Measurements from ENCODE around the gene AK5.
"Not testable (repeated sequence)": the region's sequence is repeated elsewhere in the genome, so short reads cannot be mapped to it uniquely, and the experiment has no call there.

Gene AK5

GRCh38 chr1:77408933-77409332 is 127.1 kb downstream of the AK5 start:
- not testable (repeated sequence) for ATAC-seq
- TF ChIP-seq ZNF8 (CRISPR knock-in tag; IDR thresholded peaks at IDR 0.05): peak; percentile 81

DNA sequence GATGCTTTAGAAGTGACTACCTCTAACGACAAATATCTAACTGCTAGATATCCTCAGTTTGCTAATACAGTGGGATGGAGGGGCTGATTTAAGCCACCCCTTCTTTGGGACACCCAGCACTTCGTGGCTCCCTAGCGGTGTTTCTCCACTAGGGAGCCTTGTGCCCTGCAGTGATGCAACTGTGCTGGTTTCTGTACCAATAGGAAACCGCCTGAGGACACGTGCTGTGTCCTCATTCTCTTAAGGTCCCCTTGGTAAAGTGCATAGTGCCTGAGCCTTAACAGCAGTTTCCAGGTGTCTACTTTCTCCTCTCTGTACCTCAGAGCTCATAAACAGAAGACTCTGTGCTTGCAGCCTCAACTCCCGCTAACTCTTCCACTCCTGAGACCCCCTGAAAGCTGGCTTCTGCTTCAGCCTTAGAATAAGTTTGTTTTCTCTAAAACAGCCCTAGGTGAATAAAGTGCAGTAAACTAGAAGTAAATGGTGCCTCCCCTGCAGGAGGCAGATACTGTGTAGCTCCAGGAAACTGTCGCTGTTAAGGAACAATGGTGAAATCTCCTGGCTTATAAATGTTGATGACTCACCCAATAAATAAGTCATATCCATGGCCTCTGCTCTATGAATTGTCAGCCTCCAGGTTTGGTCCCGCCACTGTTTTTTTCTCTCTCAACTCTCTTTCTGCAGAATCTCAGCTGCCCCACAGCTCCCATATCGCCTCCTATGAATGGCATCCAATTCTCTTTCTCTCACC is 130.4 kb downstream of the AK5 start:
- peak; percentile 72 for ATAC-seq

GRCh38 chr1:77412820-77413530 is 131.2 kb downstream of the AK5 start:
- no peak; the same call in 2 of the 3 replicates for ATAC-seq
- TF ChIP-seq CSRNP3 (CRISPR knock-in tag; IDR thresholded peaks at IDR 0.05): no peak
- no peak for TF ChIP-seq ZFP3 (CRISPR knock-in tag; IDR thresholded peaks at IDR 0.05)
- TF ChIP-seq ZNF8 (CRISPR knock-in tag; IDR thresholded peaks at IDR 0.05): no peak
- TF ChIP-seq ZC3H10 (CRISPR knock-in tag; IDR thresholded peaks at IDR 0.05): no peak
- TF ChIP-seq ESRRG (CRISPR knock-in tag; IDR thresholded peaks at IDR 0.05): no peak
- TF ChIP-seq PPARA (CRISPR knock-in tag; IDR thresholded peaks at IDR 0.05; ENCODE audit: borderline replicate concordance): no peak
- no peak for TF ChIP-seq SNAI2 (CRISPR knock-in tag; IDR thresholded peaks at IDR 0.05)
- no peak for TF ChIP-seq RARB (CRISPR knock-in tag; IDR thresholded peaks at IDR 0.05)
- TF ChIP-seq OSR1 (CRISPR knock-in tag; IDR thresholded peaks at IDR 0.05): no peak
- TF ChIP-seq CSDC2 (CRISPR knock-in tag; IDR thresholded peaks at IDR 0.05): no peak
- TF ChIP-seq TCF4 (CRISPR knock-in tag; IDR thresholded peaks at IDR 0.05; ENCODE audit: borderline replicate concordance): no peak

More for the DNA sequence above, 130.4 kb downstream of the AK5 start:
- TF ChIP-seq GLIS3 (CRISPR knock-in tag; IDR thresholded peaks at IDR 0.05) (no peak), CSDC2 (CRISPR knock-in tag; IDR thresholded peaks at IDR 0.05) (no peak), TOX (CRISPR knock-in tag; IDR thresholded peaks at IDR 0.05; ENCODE audit: borderline replicate concordance) (no peak), TCF4 (CRISPR knock-in tag; IDR thresholded peaks at IDR 0.05; ENCODE audit: borderline replicate concordance) (no peak), ZNF8 (CRISPR knock-in tag; IDR thresholded peaks at IDR 0.05) (no peak), ZNF70 (CRISPR knock-in tag; IDR thresholded peaks at IDR 0.05) (no peak), ARNTL (CRISPR knock-in tag; IDR thresholded peaks at IDR 0.05; ENCODE audit: borderline replicate concordance, low read depth) (no peak), BACH2 (CRISPR knock-in tag; IDR thresholded peaks at IDR 0.05; ENCODE audit: borderline replicate concordance) (no peak), RARB (CRISPR knock-in tag; IDR thresholded peaks at IDR 0.05) (no peak), CSRNP3 (CRISPR knock-in tag; IDR thresholded peaks at IDR 0.05) (no peak), OSR1 (CRISPR knock-in tag; IDR thresholded peaks at IDR 0.05) (no peak), ZC3H10 (CRISPR knock-in tag; IDR thresholded peaks at IDR 0.05) (no peak), ZFP30 (CRISPR knock-in tag; IDR thresholded peaks at IDR 0.05) (no peak)
- TF ChIP-seq, protein P1, sequence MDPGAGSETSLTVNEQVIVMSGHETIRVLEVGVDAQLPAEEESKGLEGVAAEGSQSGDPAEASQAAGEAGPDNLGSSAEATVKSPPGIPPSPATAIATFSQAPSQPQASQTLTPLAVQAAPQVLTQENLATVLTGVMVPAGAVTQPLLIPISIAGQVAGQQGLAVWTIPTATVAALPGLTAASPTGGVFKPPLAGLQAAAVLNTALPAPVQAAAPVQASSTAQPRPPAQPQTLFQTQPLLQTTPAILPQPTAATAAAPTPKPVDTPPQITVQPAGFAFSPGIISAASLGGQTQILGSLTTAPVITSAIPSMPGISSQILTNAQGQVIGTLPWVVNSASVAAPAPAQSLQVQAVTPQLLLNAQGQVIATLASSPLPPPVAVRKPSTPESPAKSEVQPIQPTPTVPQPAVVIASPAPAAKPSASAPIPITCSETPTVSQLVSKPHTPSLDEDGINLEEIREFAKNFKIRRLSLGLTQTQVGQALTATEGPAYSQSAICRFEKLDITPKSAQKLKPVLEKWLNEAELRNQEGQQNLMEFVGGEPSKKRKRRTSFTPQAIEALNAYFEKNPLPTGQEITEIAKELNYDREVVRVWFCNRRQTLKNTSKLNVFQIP (CRISPR knock-in tag; IDR thresholded peaks at IDR 0.05; ENCODE audit: borderline replicate concordance, low read depth): no peak
- TF ChIP-seq, protein P2, sequence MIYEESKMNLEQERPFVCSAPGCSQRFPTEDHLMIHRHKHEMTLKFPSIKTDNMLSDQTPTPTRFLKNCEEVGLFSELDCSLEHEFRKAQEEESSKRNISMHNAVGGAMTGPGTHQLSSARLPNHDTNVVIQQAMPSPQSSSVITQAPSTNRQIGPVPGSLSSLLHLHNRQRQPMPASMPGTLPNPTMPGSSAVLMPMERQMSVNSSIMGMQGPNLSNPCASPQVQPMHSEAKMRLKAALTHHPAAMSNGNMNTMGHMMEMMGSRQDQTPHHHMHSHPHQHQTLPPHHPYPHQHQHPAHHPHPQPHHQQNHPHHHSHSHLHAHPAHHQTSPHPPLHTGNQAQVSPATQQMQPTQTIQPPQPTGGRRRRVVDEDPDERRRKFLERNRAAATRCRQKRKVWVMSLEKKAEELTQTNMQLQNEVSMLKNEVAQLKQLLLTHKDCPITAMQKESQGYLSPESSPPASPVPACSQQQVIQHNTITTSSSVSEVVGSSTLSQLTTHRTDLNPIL (CRISPR knock-in tag; IDR thresholded peaks at IDR 0.05; ENCODE audit: low read depth): no peak
- TF ChIP-seq, protein P3, sequence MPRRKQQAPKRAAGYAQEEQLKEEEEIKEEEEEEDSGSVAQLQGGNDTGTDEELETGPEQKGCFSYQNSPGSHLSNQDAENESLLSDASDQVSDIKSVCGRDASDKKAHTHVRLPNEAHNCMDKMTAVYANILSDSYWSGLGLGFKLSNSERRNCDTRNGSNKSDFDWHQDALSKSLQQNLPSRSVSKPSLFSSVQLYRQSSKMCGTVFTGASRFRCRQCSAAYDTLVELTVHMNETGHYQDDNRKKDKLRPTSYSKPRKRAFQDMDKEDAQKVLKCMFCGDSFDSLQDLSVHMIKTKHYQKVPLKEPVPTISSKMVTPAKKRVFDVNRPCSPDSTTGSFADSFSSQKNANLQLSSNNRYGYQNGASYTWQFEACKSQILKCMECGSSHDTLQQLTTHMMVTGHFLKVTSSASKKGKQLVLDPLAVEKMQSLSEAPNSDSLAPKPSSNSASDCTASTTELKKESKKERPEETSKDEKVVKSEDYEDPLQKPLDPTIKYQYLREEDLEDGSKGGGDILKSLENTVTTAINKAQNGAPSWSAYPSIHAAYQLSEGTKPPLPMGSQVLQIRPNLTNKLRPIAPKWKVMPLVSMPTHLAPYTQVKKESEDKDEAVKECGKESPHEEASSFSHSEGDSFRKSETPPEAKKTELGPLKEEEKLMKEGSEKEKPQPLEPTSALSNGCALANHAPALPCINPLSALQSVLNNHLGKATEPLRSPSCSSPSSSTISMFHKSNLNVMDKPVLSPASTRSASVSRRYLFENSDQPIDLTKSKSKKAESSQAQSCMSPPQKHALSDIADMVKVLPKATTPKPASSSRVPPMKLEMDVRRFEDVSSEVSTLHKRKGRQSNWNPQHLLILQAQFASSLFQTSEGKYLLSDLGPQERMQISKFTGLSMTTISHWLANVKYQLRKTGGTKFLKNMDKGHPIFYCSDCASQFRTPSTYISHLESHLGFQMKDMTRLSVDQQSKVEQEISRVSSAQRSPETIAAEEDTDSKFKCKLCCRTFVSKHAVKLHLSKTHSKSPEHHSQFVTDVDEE (CRISPR knock-in tag; IDR thresholded peaks at IDR 0.05): no peak

All from SK-N-SH treated with all-trans-retinoic acid at 6 μM for 48 hours (cell line).